SK-N-SH treated with all-trans-retinoic acid at 6 μM for 48 hours (cell line): ENCODE measurements around the gene KCNMA1.

Experiments used
- TCF4 ChIP-seq: fragments of 250-450 bp; sonication (Bioruptor Pico); IDR thresholded peaks from 2 replicates; pipeline ENCODE4 v1.8.0; 2021; ENCODE audit warnings: mild to moderate bottlenecking, moderate library complexity, borderline replicate concordance
- ZFP30 ChIP-seq: fragments of 450-650 bp; formaldehyde crosslinking; IDR thresholded peaks from 2 replicates; pipeline ENCODE4 v1.5.0; 2022; ENCODE audit warnings: mild to moderate bottlenecking, moderate library complexity
- ZNF565 ChIP-seq: fragments of 450-650 bp; formaldehyde crosslinking; conservative IDR thresholded peaks from 2 replicates; pipeline ENCODE4 v1.5.0; 2020; ENCODE audit warnings: low read depth, mild to moderate bottlenecking, moderate library complexity
- TF ChIP-seq, protein P1 (sequence below): fragments of 250-450 bp; sonication (Bioruptor Pico); IDR thresholded peaks from 2 replicates; pipeline ENCODE4 v1.8.0; 2020; ENCODE audit warnings: mild to moderate bottlenecking, moderate library complexity, borderline replicate concordance

DNA sequence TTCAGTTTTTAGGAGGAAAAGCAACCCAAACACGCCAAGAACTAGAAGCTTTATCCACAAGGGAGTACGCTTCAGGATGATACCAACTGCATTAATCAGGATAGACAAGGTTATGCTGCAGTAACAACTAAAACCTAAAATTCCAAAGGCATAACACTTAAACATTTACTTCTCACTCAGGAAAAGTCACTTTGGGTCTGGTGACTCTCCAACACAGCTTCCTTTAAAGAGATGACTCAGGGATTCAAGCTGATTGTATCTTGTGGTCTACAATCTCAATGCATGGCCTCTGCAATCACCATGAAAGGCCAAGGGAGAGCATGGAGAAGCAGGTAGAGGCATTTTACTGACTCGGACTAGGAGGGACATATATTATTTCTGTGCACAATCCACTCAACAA lies 315.8 kb downstream of the KCNMA1 start:
- TF ChIP-seq TCF4 (CRISPR knock-in tag) (no peak), ZNF565 (CRISPR knock-in tag) (no peak), ZFP30 (CRISPR knock-in tag) (no peak)
- TF ChIP-seq, protein P1, sequence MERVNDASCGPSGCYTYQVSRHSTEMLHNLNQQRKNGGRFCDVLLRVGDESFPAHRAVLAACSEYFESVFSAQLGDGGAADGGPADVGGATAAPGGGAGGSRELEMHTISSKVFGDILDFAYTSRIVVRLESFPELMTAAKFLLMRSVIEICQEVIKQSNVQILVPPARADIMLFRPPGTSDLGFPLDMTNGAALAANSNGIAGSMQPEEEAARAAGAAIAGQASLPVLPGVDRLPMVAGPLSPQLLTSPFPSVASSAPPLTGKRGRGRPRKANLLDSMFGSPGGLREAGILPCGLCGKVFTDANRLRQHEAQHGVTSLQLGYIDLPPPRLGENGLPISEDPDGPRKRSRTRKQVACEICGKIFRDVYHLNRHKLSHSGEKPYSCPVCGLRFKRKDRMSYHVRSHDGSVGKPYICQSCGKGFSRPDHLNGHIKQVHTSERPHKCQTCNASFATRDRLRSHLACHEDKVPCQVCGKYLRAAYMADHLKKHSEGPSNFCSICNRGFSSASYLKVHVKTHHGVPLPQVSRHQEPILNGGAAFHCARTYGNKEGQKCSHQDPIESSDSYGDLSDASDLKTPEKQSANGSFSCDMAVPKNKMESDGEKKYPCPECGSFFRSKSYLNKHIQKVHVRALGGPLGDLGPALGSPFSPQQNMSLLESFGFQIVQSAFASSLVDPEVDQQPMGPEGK: no peak
